Astrocyte of the cerebellum (primary cell): ENCODE measurements around the gene STH.
"Not testable (repeated sequence)": the region's sequence is repeated elsewhere in the genome, so short reads cannot be mapped to it uniquely, and the experiment has no call there.

ENCODE experiments used
- DNase-seq: peaks from one replicate; pipeline ENCODE4 v3.0.0-alpha.2; 2011; ENCODE audit warnings: low read depth
- H3K4me3 ChIP-seq: 2 replicates; pipeline ENCODE4 v1.5.1; 2011; ENCODE audit warnings: mild to moderate bottlenecking, low read depth, low read length, moderate library complexity
- CTCF ChIP-seq: IDR thresholded peaks from 2 replicates; pipeline ENCODE4 v1.5.1; 2012; ENCODE audit warnings: low read length, low read depth, moderate library complexity, mild to moderate bottlenecking; ENCODE audit errors: missing control alignments
- in situ Hi-C: cut with HindIII; loops from 2 replicates; pipeline ENCODE4 v1.10.0; 2017; ENCODE audit warnings: low sequenced_read_pairs

The STH gene

GRCh38 chr17:46003907-46004748 is 5.1 kb downstream of the STH start:
- no peak overlapping the region for H3K4me3 ChIP-seq
- no peak for DNase-seq
- in situ Hi-C loops = no loop called here
- TF ChIP-seq CTCF = no peak

GRCh38 chr17:46006082-46006481 is 7.0 kb downstream of the STH start:
- H3K4me3 ChIP-seq, DNase-seq, in situ Hi-C loops: not testable (repeated sequence)

GRCh38 chr17:46007461-46007965 is 8.5 kb downstream of the STH start:
- no peak overlapping the region for H3K4me3 ChIP-seq
- DNase-seq = no peak
- in situ Hi-C loops = no loop called here
- no peak for TF ChIP-seq CTCF

GRCh38 chr17:46008591-46008990 is 9.5 kb downstream of the STH start:
- TF ChIP-seq CTCF = no peak
- in situ Hi-C loops = no loop called here
- no peak overlapping the region for H3K4me3 ChIP-seq
- no peak for DNase-seq

GRCh38 chr17:46009681-46010596 is 10.9 kb downstream of the STH start:
- in situ Hi-C loops = no loop called here
- H3K4me3 ChIP-seq = no peak overlapping the region
- DNase-seq = no peak
- no peak for TF ChIP-seq CTCF

GRCh38 chr17:46010597-46011186 is 11.6 kb downstream of the STH start:
- DNase-seq = no peak

More at GRCh38 chr17:46010597-46011186, 11.6 kb downstream of the STH start:
- in situ Hi-C loops = no loop called here
- TF ChIP-seq CTCF = no peak
- no peak overlapping the region for H3K4me3 ChIP-seq
